Measurements from ENCODE around the gene GPRIN1. TPM values are rescaled to one million over a fixed set of nuclear protein-coding genes. Genes with fewer than 3 reads are reported as not detected.

Gene GPRIN1
- total RNA-seq, 6 experiments from 2014 or later = 0.05 to 0.99 (median 0.30) TPM

DNA sequence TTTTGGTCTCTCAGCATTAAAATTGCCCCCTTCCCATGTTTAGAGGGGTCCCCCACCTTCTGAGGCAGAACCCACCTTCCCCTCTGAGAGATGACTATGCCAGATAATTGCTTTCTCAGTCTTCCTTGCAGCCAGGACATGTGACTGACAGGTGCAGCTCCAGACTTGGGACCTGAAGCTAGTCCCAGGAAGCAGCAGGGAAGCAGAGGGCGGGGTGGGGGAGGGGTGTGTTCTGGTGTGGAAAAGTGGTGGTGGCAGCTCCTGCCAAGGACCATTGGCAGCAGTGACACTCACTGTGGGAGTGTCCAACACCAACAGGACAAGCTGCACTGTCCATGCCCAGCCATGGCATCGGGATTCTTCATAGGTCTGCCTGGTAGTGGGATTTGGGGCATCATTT is 22.8 kb upstream of the GPRIN1 start:
- no peak overlapping the region for H3K4me3 ChIP-seq
- no peak for TF ChIP-seq CTCF (IDR thresholded peaks at IDR 0.05)
- TF ChIP-seq POLR2A (IDR thresholded peaks at IDR 0.05) = no peak
- WGBS (ENCODE audit: insufficient coverage, low coverage, low lambda C conversion rate, missing lambda C conversion rate) = no CpG with 5 or more reads among the region's 2 CpGs
- ATAC-seq (no peak), DNase-seq (no peak)
- H3K9me3 ChIP-seq = no peaks in the 10 kb centered on the region
- intact Hi-C loops (cut with DNase I) = no loop called here
- peaks cover 0 to 11% (median 0%) of the 10 kb centered on the region in 4 donors for H3K4me1 ChIP-seq
- H3K27me3 ChIP-seq = peaks cover 4 to 5% of the 10 kb centered on the region in 2 donors
- no peaks in the 10 kb centered on the region for H3K36me3 ChIP-seq
- no peak overlapping the region for H3K27ac ChIP-seq

GRCh38 chr5:176631383-176632200 is 21.6 kb upstream of the GPRIN1 start:
- WGBS (ENCODE audit: insufficient coverage, low coverage, low lambda C conversion rate, missing lambda C conversion rate) = 59% methylated on average over 7 of the region's 7 CpGs
- DNase-seq (no peak), ATAC-seq (no peak)
- Histone ChIP-seq H3K27ac (no peak overlapping the region), H3K27me3 (peaks cover 4 to 5% of the 10 kb centered on the region in 2 donors), H3K36me3 (no peaks in the 10 kb centered on the region), H3K9me3 (no peaks in the 10 kb centered on the region), H3K4me1 (peaks cover 0 to 11% (median 0%) of the 10 kb centered on the region in 4 donors), H3K4me3 (no peak overlapping the region)
- no peak for TF ChIP-seq POLR2A (IDR thresholded peaks at IDR 0.05)
- TF ChIP-seq CTCF (IDR thresholded peaks at IDR 0.05) = no peak
- intact Hi-C loops (cut with DNase I) = no loop called here

DNA sequence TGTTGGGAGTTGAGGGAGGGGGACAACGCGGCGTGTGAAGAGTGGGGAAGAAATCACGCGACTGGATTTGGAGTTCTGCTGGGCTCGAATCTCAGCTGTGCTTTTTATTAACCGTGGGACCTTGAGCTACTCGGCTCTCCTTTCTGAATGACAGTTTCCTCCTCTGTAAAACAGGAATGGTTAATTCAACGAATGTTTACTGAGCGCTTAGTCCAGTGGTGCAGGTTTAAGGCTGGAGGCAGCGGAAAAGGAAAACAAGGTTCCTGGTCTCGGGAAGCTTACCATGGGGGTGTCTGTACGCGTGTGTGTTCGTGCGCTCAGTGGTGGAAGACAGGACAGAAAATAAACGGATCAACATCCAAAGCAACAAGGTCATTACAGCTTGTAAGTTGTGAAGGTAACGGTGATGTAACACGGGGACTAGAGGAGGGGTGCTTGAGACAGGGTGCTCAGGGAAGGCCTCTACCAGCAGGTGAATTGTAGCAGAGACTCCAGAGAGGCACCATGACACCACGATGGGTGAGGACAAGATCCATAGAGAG is 20.8 kb upstream of the GPRIN1 start:
- peaks cover 4 to 5% of the 10 kb centered on the region in 2 donors for H3K27me3 ChIP-seq
- no peak overlapping the region for H3K4me3 ChIP-seq
- no peaks in the 10 kb centered on the region for H3K36me3 ChIP-seq
- H3K9me3 ChIP-seq = no peaks in the 10 kb centered on the region
- 7% methylated on average over 14 of the region's 20 CpGs for WGBS (ENCODE audit: insufficient coverage, low coverage, low lambda C conversion rate, missing lambda C conversion rate)
- H3K4me1 ChIP-seq = peaks cover 0 to 11% (median 0%) of the 10 kb centered on the region in 4 donors
- no peak for ATAC-seq
- no peak for DNase-seq
- no peak for TF ChIP-seq CTCF (IDR thresholded peaks at IDR 0.05)
- no peak for TF ChIP-seq POLR2A (IDR thresholded peaks at IDR 0.05)
- no peak overlapping the region for H3K27ac ChIP-seq
- intact Hi-C loops (cut with DNase I) = no loop called here

DNA sequence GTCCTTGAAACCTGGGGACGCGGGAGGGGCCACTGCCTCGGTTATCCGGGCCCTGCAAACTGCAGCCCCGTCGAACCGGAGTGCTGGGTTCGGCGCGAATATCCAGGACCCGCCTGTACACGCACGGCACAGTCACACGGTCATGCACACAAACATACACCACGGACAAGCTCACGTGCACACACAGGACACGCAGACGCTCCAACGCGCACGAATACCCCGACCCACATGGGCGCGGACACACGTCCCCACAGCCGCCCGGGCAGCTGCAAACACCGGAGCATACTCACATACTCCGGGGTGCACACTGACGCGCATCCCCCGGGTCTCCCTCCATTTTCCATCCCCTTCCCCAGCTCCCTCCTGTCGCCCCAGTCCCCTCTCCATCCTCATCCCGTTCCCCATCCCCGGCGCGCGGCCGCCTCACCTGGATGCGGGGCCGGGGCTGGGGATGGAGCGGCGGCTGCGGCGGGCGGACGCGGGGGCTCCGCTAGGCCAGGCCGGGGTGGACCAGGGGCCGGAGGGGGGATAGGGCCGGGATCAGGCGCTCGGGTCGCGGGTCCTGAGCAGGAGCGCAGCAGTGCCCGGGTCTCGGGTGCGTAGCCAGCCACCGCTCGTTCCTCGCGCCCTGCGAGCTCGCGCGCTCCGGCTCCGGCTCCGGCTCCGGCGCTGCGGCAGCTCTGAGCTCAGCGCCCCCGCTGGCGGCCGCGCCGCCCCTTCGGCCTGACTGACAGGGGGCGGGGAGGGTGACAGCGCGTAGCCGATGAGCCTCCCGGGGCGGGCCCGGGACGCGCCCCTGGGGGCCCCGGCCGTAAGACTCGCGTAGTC is 20.1 kb upstream of the GPRIN1 start, which contains the start of the genes EIF4E1B and SNCB:
Gene EIF4E1B, plus strand, starts transcription at position 823 of the 828 bp plus-strand sequence. CDS start 12,113 bp downstream, outside the sequence.
Gene SNCB, minus strand, starts transcription at position 682 of the 828 bp plus-strand sequence. CDS start 880 bp downstream, outside the sequence.
- Histone ChIP-seq H3K9me3 (no peaks in the 10 kb centered on the region), H3K4me3 (no peak within 1 kb of the TSS), H3K27me3 (peaks cover 4 to 5% of the 10 kb centered on the region in 2 donors), H3K27ac (no peak within 1 kb of the TSS), H3K36me3 (no peaks in the 10 kb centered on the region), H3K4me1 (peaks cover 0 to 11% (median 0%) of the 10 kb centered on the region in 4 donors)
- peak; percentile 50 to 65 (median 62) for ATAC-seq
- TF ChIP-seq POLR2A (IDR thresholded peaks at IDR 0.05) (no peak), CTCF (IDR thresholded peaks at IDR 0.05) (no peak)
- 0% methylated on average over 18 of the region's 94 CpGs for WGBS (ENCODE audit: insufficient coverage, low coverage, low lambda C conversion rate, missing lambda C conversion rate)
- DNase-seq = no peak
- intact Hi-C loops (cut with DNase I) = no loop called here

Data from right lobe of liver (tissue), 6 donors.